Measurements from ENCODE around the gene EML4. TPM values are rescaled to one million over a fixed set of nuclear protein-coding genes. Genes with fewer than 3 reads are reported as not detected.

Gene EML4
- total RNA-seq, 1 experiment from 2014 or later = 52.0 TPM

DNA sequence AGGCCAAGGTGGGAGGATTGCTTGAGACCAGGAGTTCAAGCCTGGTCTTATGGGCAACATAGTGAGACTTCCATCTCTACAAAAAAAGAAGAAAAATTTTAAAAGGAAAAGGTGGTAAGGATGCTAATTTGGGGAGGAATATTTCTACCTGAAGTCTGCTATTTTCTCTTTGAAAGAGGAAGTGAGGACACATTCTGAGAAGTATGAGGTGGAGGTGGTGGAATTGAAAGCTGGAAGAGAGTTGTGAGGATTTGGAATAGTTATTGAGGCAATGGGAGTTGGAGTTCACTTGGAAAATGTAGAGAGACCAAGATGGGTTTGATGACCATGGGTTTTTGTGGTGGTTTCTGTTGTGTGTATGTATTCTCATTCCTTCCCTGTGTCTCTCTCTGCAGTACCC, 29.3 kb downstream of the EML4 start:
- ChIA-PET CTCF (interaction anchor here (0.6 kb wide), 1 partner anchor 30 kb away, joined by 3 read pairs; no protein-coding TSS in a partner anchor), POLR2A (ENCODE audit: unreplicated experiment) (no interaction called here)
- no peak overlapping the region for H3K4me3 ChIP-seq
- H4K20me1 ChIP-seq (ENCODE audit: insufficient read depth) = peaks cover 10% of the 10 kb centered on the region; the same call in 1 of the 2 replicates
- no peaks in the 10 kb centered on the region for H3K36me3 ChIP-seq (ENCODE audit: low read depth)
- peaks cover 13% of the 10 kb centered on the region for H3K4me1 ChIP-seq (replicated peaks; ENCODE audit: insufficient read depth)
- TF ChIP-seq, protein P1, sequence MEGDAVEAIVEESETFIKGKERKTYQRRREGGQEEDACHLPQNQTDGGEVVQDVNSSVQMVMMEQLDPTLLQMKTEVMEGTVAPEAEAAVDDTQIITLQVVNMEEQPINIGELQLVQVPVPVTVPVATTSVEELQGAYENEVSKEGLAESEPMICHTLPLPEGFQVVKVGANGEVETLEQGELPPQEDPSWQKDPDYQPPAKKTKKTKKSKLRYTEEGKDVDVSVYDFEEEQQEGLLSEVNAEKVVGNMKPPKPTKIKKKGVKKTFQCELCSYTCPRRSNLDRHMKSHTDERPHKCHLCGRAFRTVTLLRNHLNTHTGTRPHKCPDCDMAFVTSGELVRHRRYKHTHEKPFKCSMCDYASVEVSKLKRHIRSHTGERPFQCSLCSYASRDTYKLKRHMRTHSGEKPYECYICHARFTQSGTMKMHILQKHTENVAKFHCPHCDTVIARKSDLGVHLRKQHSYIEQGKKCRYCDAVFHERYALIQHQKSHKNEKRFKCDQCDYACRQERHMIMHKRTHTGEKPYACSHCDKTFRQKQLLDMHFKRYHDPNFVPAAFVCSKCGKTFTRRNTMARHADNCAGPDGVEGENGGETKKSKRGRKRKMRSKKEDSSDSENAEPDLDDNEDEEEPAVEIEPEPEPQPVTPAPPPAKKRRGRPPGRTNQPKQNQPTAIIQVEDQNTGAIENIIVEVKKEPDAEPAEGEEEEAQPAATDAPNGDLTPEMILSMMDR (conservative IDR thresholded peaks at IDR 0.05) = no peak
- TF ChIP-seq EZH2 (IDR thresholded peaks at IDR 0.05; ENCODE audit: low read depth) = no peak
- no peaks in the 10 kb centered on the region for H3K9me3 ChIP-seq (ENCODE audit: insufficient read depth, low read depth)
- H3K4me2 ChIP-seq = no peak overlapping the region
- no peaks in the 10 kb centered on the region; the same call in 1 of the 2 replicates for H3K9me2 ChIP-seq (ENCODE audit: insufficient read depth)
- no TSS peak for BruUV-seq (replicated peaks)
- no peak overlapping the region for H3K27ac ChIP-seq
- H2AFZ ChIP-seq = no peak overlapping the region
- H3F3A ChIP-seq (ENCODE audit: insufficient read depth, low read depth) = peaks cover 13% of the 10 kb centered on the region
- H3K79me2 ChIP-seq (ENCODE audit: low read depth) = peaks cover 58% of the 10 kb centered on the region
- intact Hi-C loops (cut with micrococcal nuclease; ENCODE audit: unreplicated experiment) = loop anchor here (5.0 to 10.0 kb wide), 2 partner anchors 129 to 344 kb away; no protein-coding TSS in a partner anchor
- DNase-seq = no peak
- no peaks in the 10 kb centered on the region for H3K27me3 ChIP-seq (ENCODE audit: insufficient read depth, low read depth)

- no peak for DNase-seq
- no peak overlapping the region for H3K27ac ChIP-seq
- peaks cover 13% of the 10 kb centered on the region for H3K4me1 ChIP-seq (replicated peaks; ENCODE audit: insufficient read depth)
- no peak overlapping the region for H3K4me2 ChIP-seq
- intact Hi-C loops (cut with micrococcal nuclease; ENCODE audit: unreplicated experiment) = loop anchor here (5.0 to 10.0 kb wide), 2 partner anchors 128 to 344 kb away; no protein-coding TSS in a partner anchor
- H2AFZ ChIP-seq = no peak overlapping the region
- BruUV-seq (replicated peaks) = no TSS peak
- peaks cover 10% of the 10 kb centered on the region; the same call in 1 of the 2 replicates for H4K20me1 ChIP-seq (ENCODE audit: insufficient read depth)
- no peaks in the 10 kb centered on the region for H3K9me3 ChIP-seq (ENCODE audit: insufficient read depth, low read depth)
- no peaks in the 10 kb centered on the region for H3K27me3 ChIP-seq (ENCODE audit: insufficient read depth, low read depth)
- H3F3A ChIP-seq (ENCODE audit: insufficient read depth, low read depth) = peaks cover 13% of the 10 kb centered on the region
- H3K9me2 ChIP-seq (ENCODE audit: insufficient read depth) = no peaks in the 10 kb centered on the region; the same call in 1 of the 2 replicates
- no peak overlapping the region for H3K4me3 ChIP-seq
- peaks cover 54% of the 10 kb centered on the region for H3K79me2 ChIP-seq (ENCODE audit: low read depth)
- TF ChIP-seq, protein P1 (conservative IDR thresholded peaks at IDR 0.05) = no peak
- TF ChIP-seq EZH2 (IDR thresholded peaks at IDR 0.05; ENCODE audit: low read depth) = no peak
- CTCF ChIA-PET = interaction anchor here (0.6 kb wide), 1 partner anchor 30 kb away, joined by 3 read pairs; no protein-coding TSS in a partner anchor
- H3K36me3 ChIP-seq (ENCODE audit: low read depth) = no peaks in the 10 kb centered on the region
- POLR2A ChIA-PET (ENCODE audit: unreplicated experiment) = no interaction called here
Observed at GRCh38 chr2:42199002-42199401, 29.8 kb downstream of the EML4 start.

GRCh38 chr2:42199626-42200025, 30.5 kb downstream of the EML4 start:
- Histone ChIP-seq H3K27me3 (ENCODE audit: insufficient read depth, low read depth) (no peaks in the 10 kb centered on the region), H2AFZ (no peak overlapping the region), H3K9me3 (ENCODE audit: insufficient read depth, low read depth) (no peaks in the 10 kb centered on the region), H3F3A (ENCODE audit: insufficient read depth, low read depth) (peaks cover 13% of the 10 kb centered on the region), H3K27ac (no peak overlapping the region), H3K4me2 (no peak overlapping the region), H3K79me2 (ENCODE audit: low read depth) (peaks cover 54% of the 10 kb centered on the region), H3K4me1 (replicated peaks; ENCODE audit: insufficient read depth) (peaks cover 13% of the 10 kb centered on the region), H3K9me2 (ENCODE audit: insufficient read depth) (no peaks in the 10 kb centered on the region; the same call in 1 of the 2 replicates), H4K20me1 (ENCODE audit: insufficient read depth) (peaks cover 10% of the 10 kb centered on the region; the same call in 1 of the 2 replicates), H3K36me3 (ENCODE audit: low read depth) (no peaks in the 10 kb centered on the region), H3K4me3 (no peak overlapping the region)
- ChIA-PET POLR2A (ENCODE audit: unreplicated experiment) (no interaction called here), CTCF (no interaction called here)
- BruUV-seq (replicated peaks) = no TSS peak
- TF ChIP-seq EZH2 (IDR thresholded peaks at IDR 0.05; ENCODE audit: low read depth) = no peak
- TF ChIP-seq, protein P1 (conservative IDR thresholded peaks at IDR 0.05) = no peak
- intact Hi-C loops (cut with micrococcal nuclease; ENCODE audit: unreplicated experiment) = loop anchor here (5.0 to 10.0 kb wide), 2 partner anchors 128 to 345 kb away; no protein-coding TSS in a partner anchor
- DNase-seq = no peak
